GM08714 (cell line): ENCODE data around the gene ZFAND2A.
"Not testable (repeated sequence)": the region's sequence is repeated elsewhere in the genome, so short reads cannot be mapped to it uniquely, and the experiment has no call there.

ENCODE experiments used
- H3K4me3 ChIP-seq: fragments of 200-500 bp; sonication (Bioruptor generic); 2 replicates; pipeline ENCODE4 v1.5.1; 2014; ENCODE audit warnings: mild to moderate bottlenecking, low read length, inconsistent platforms
- ZNF274 ChIP-seq: IDR thresholded peaks from 2 replicates; pipeline ENCODE4 v1.6.1; 2012; ENCODE audit warnings: mild to moderate bottlenecking, low read depth, low read length

Gene ZFAND2A

DNA sequence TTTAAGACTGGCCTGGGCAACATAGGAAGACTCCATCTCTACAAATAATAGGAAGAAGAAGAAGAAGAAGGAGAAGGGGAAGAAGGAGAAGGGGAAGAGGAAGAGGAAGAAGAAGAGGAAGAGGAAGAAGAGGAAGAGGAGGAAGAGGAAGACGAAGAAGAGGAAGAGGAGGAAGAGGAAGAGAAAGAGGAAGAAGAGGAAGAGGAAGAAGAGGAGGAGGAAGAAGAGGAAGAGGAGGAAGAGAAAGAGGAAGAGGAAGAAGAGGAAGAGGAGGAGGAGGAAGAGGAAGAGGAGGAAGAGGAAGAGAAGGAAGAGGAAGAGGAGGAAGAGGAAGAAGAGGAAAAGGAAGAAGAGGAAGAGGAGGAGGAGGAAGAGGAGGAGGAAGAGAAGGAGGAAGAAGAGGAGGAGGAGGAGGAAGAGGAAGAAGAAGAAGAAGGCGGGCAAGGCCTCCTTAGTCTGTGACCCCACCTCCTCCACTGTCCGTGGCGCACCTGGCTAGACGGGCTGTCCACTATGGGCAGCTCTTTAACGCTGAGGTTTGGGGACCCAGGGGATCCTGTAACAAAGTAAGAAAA is 28.8 kb upstream of the ZFAND2A start:
- no peak overlapping the region for H3K4me3 ChIP-seq
- TF ChIP-seq ZNF274 = no peak

DNA sequence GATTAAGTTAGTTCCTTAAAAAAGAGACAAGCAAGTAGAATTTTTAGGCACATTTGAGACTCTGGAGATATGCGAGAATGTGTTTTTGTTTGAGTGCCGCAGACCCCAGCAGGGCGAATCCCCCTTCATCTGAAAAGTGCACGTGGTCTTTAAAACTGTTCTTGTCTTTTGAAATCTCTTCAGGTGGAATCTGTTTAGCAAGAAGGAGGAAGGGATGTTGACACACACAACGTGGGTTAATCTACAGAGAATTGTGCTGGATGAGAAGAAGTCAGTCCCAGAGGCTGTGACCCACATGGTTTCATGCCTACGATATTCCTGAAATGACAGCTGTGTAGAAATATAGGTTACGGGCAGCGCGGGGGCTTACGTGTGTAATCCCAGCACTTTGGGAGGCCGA is 27.1 kb upstream of the ZFAND2A start:
- H3K4me3 ChIP-seq = no peak overlapping the region
- TF ChIP-seq ZNF274 = no peak

DNA sequence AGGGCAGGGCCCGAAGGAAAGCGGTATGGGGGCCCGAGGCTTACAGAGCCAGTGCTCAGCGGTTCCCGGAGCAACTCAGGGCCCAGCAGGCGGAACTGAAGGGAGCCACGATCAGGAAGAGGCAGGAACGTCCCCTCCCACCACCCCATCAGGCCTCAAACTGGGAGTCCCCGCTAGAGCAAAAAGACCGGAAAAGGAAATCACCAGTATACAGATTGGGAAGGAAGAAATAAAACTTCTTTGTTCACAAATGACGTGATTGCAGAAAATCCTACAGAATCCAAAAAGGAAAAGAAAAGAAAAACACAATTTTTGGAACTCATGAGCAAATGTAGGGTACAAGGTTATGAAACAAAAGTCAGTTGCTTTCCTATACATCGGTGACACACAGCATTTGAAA is 21.6 kb upstream of the ZFAND2A start:
- no peak for TF ChIP-seq ZNF274
- H3K4me3 ChIP-seq = no peak overlapping the region

- no peak overlapping the region for H3K4me3 ChIP-seq
- TF ChIP-seq ZNF274 = no peak
Measured at GRCh38 chr7:1181031-1181430, 21.0 kb upstream of the ZFAND2A start.

GRCh38 chr7:1176891-1177373 is 16.9 kb upstream of the ZFAND2A start:
- TF ChIP-seq ZNF274 = no peak
- no peak overlapping the region for H3K4me3 ChIP-seq

DNA sequence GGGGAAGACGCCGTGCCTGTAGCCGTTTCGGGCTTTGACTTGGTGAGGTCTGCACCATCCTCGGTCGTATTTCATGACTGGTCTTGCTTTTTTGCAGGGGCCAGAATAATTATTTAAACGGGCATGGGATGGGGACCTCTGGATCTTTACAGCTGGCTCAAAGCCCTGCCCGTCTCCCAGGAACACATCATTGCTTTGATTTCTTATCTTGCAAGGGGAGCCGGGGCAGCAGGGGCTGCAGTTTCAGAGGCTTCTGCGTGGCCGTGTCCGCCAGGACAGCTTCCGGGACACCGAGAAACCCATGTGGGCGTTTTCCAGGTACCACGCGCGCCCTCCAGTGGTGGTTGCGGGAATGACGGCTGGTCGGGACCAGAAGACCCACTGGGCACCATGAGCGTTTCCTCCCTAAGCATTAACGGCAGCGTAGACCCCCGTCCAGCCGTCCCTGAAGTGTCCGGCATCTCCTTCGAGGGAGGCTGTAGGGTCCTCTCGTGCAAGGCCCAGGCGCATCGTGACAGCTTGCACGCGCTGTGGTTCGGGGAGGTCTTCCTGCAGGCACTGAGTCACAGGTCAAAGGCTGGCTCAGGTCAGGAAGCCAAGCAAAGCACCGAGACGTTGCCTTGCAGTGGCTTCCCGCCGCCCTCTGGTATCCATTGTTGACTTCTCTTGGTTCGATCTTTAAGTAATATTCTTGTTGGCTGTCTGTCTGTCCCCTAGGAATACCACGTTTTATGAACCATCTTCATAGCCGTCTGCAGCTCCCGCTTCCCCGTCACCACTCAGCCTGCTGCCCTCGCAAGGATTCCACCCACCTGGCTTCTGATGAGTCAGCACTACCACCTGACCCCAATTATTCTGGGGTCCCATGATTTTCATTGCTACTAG is 16.2 kb upstream of the ZFAND2A start:
- H3K4me3 ChIP-seq = no peak overlapping the region; the same call in 1 of the 2 replicates
- TF ChIP-seq ZNF274 = no peak

DNA sequence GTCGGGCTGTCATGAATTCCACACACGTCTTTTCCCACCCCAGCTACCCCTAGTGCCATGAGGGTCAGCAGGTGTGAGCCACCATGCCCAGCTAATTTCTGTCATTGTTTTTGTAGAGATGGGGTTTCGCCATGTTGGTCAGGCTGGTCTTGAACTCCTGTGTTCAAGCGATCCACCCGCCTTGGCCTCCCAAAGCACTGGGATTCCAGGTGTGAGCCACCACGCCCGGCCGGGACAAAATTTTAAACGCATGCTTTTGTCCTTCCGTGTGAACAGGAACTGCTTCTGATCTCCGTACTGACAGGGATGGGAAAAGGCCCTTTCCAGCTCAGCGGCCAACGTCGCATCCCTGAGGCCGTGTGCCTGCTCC is 15.6 kb upstream of the ZFAND2A start:
- no peak overlapping the region for H3K4me3 ChIP-seq
- no peak for TF ChIP-seq ZNF274

GRCh38 chr7:1174881-1175596 is 15.0 kb upstream of the ZFAND2A start:
- TF ChIP-seq ZNF274 = no peak

GRCh38 chr7:1174002-1174401 is 14.0 kb upstream of the ZFAND2A start:
- TF ChIP-seq ZNF274 = no peak
- H3K4me3 ChIP-seq = no peak overlapping the region

More at GRCh38 chr7:1174881-1175596, 15.0 kb upstream of the ZFAND2A start:
- no peak overlapping the region for H3K4me3 ChIP-seq

DNA sequence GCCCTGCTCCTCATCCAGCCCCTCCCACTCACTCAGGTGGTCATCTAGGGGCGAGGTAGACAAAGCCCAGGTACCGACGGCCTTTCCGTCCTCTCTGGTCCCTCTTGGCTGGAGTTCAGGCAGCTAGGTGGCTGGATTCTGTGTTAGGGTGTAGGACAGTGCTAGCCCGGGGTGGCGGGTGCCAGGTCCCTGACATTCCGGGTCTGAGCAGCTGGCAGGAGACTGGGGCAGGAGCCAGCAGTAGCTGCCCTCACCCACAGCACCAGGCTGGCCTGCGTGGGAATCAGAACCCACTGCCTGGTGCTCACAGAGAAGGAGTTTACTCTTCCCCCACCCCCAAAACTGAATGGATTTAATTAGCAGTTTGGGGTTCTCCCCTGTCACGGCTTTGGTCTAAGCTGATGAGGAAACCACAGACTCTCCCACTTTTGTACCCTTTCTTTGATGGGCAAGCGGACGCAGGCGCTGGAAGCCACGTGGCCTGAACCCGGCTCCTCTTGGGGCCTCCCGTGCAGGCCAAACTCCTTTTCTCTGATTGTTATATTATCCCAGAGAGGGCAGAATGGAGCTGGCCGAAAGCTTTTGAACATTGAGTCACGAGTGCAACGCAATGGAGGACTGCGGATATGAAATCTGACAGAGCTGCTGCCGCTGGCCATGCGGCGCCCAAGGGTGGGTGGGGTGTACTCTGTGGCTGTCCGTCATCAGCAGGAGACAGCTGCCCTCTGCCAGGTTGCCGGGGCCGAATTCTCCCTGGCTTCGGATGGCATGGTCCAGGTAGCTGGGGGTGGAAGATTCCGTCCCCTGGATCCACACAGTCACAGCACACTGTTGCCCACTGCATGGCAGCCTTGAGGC is 12.9 kb upstream of the ZFAND2A start:
- no peak overlapping the region for H3K4me3 ChIP-seq
- no peak for TF ChIP-seq ZNF274

DNA sequence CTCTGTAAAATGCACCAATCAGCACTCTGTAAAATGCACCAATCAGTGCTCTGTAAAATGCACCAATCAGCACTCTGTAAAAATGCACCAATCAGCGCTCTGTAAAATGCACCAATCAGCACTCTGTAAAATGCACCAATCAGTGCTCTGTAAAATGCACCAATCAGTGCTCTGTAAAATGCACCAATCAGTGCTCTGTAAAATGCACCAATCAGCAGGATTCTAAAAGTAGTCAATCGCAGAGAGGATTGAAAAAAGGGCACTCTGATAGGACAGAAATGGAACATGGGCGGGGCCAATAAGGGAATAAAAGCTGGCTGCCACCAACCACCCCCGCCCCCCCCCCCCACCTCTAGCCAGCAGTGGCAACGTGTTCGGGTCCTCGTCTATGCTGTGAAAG is 11.5 kb upstream of the ZFAND2A start:
- not testable (repeated sequence) for H3K4me3 ChIP-seq

DNA sequence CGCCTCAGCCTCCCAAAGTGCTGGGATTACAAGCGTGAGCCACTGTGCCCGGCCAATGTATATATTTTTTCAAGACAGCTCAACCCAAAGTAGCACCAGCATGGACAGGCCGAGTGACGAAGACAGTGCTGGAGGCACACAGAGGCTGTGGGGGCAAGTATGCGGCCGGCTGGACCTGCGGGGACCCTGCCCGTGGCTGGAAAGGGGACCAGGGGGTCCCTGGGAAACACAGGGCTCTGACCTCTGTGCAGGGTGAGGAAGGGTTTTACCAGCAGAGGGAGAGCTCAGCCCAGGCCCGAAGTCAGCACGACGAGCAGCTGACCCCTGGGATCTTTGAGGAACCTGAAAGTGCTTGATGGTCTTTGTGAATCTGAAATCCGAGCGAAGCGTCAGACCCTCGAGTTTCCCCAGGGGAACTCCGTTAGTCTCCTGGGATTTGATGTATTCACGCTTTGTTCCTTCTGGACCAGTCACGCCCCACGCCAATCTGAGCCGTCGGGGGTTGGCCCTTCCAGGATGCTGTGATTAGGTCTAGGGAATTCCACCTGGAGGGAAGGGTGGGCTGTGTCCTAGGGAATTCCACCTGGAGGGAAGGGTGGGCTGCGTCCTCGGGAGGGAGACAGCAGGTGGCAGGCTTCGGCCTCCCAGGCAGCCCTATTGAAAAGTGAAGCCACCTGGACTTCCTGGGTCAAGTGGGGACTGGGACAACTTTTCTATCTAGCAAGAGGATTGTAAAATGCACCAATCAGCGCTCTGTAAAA is 10.9 kb upstream of the ZFAND2A start:
- no peak for TF ChIP-seq ZNF274
- no peak overlapping the region for H3K4me3 ChIP-seq
